Measurements from ENCODE around the gene PCMTD2. TPM values are rescaled to one million over a fixed set of nuclear protein-coding genes. Genes with fewer than 3 reads are reported as not detected.

Gene PCMTD2
- total and polyA plus RNA-seq, 2 of the 13 experiments (the other 11 are each of a cell fraction or from before 2014, with no cell fraction given), result 47.0 to 76.9 TPM

GRCh38 chr20:64220891-64221527, 34.5 kb upstream of the PCMTD2 start (continued):
- TF ChIP-seq, protein P1, sequence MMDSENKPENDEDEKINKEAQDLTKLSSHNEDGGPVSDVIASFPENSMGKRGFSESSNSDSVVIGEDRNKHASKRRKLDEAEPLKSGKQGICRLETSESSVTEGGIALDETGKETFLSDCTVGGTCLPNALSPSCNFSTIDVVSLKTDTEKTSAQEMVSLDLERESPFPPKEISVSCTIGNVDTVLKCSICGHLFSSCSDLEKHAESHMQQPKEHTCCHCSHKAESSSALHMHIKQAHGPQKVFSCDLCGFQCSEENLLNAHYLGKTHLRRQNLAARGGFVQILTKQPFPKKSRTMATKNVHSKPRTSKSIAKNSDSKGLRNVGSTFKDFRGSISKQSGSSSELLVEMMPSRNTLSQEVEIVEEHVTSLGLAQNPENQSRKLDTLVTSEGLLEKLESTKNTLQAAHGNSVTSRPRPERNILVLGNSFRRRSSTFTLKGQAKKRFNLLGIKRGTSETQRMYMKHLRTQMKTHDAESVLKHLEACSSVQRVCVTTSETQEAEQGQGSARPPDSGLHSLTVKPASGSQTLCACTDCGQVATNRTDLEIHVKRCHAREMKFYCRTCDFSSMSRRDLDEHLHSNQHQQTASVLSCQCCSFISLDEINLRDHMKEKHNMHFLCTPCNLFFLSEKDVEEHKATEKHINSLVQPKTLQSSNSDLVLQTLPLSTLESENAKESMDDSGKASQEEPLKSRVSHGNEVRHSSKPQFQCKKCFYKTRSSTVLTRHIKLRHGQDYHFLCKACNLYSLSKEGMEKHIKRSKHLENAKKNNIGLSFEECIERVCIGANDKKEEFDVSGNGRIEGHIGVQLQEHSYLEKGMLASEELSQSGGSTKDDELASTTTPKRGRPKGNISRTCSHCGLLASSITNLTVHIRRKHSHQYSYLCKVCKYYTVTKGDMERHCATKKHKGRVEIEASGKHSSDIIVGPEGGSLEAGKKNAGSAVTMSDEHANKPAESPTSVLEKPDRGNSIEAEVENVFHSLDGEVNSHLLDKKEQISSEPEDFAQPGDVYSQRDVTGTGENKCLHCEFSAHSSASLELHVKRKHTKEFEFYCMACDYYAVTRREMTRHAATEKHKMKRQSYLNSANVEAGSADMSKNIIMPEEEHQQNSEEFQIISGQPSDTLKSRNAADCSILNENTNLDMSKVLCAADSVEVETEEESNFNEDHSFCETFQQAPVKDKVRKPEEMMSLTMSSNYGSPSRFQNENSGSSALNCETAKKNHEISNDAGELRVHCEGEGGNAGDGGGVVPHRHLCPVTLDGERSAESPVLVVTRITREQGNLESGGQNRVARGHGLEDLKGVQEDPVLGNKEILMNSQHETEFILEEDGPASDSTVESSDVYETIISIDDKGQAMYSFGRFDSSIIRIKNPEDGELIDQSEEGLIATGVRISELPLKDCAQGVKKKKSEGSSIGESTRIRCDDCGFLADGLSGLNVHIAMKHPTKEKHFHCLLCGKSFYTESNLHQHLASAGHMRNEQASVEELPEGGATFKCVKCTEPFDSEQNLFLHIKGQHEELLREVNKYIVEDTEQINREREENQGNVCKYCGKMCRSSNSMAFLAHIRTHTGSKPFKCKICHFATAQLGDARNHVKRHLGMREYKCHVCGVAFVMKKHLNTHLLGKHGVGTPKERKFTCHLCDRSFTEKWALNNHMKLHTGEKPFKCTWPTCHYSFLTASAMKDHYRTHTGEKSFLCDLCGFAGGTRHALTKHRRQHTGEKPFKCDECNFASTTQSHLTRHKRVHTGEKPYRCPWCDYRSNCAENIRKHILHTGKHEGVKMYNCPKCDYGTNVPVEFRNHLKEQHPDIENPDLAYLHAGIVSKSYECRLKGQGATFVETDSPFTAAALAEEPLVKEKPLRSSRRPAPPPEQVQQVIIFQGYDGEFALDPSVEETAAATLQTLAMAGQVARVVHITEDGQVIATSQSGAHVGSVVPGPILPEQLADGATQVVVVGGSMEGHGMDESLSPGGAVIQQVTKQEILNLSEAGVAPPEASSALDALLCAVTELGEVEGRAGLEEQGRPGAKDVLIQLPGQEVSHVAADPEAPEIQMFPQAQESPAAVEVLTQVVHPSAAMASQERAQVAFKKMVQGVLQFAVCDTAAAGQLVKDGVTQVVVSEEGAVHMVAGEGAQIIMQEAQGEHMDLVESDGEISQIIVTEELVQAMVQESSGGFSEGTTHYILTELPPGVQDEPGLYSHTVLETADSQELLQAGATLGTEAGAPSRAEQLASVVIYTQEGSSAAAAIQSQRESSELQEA (CRISPR knock-in tag; IDR thresholded peaks at IDR 0.05; ENCODE audit: not compliant biosample characterization), result no peak
- no peak for TF ChIP-seq KDM3A (CRISPR knock-in tag; IDR thresholded peaks at IDR 0.05; ENCODE audit: low read depth)
- TF ChIP-seq NRL (CRISPR knock-in tag; IDR thresholded peaks at IDR 0.05; ENCODE audit: borderline replicate concordance), result peak; percentile 34; the same call in 1 of the 2 replicates
- no peak for TF ChIP-seq CHD2 (IDR thresholded peaks at IDR 0.05; ENCODE audit: low read depth, low read length)
- TF ChIP-seq PITX1 (CRISPR knock-in tag; IDR thresholded peaks at IDR 0.05), result peak; percentile 69
- TF ChIP-seq MYPOP (CRISPR knock-in tag; IDR thresholded peaks at IDR 0.05), result no peak
- no peak for TF ChIP-seq SP1 (IDR thresholded peaks at IDR 0.05)
- no peak for TF ChIP-seq SP1 (CRISPR knock-in tag; IDR thresholded peaks at IDR 0.05)
- TF ChIP-seq ZNF644 (CRISPR knock-in tag; IDR thresholded peaks at IDR 0.05; ENCODE audit: low read depth), result no peak
- TF ChIP-seq AKAP8 (CRISPR knock-in tag; IDR thresholded peaks at IDR 0.05), result no peak
- no peak for TF ChIP-seq EED (CRISPR knock-in tag; IDR thresholded peaks at IDR 0.05)
- TF ChIP-seq ZNF317 (CRISPR knock-in tag; IDR thresholded peaks at IDR 0.05), result no peak
- no peak for TF ChIP-seq YY1 (IDR thresholded peaks at IDR 0.05; ENCODE audit: insufficient read depth, insufficient replicate concordance, low read depth, low read length)
- TF ChIP-seq MAFF (IDR thresholded peaks at IDR 0.05; ENCODE audit: low read depth, low read length), result no peak
- TF ChIP-seq, protein P2, sequence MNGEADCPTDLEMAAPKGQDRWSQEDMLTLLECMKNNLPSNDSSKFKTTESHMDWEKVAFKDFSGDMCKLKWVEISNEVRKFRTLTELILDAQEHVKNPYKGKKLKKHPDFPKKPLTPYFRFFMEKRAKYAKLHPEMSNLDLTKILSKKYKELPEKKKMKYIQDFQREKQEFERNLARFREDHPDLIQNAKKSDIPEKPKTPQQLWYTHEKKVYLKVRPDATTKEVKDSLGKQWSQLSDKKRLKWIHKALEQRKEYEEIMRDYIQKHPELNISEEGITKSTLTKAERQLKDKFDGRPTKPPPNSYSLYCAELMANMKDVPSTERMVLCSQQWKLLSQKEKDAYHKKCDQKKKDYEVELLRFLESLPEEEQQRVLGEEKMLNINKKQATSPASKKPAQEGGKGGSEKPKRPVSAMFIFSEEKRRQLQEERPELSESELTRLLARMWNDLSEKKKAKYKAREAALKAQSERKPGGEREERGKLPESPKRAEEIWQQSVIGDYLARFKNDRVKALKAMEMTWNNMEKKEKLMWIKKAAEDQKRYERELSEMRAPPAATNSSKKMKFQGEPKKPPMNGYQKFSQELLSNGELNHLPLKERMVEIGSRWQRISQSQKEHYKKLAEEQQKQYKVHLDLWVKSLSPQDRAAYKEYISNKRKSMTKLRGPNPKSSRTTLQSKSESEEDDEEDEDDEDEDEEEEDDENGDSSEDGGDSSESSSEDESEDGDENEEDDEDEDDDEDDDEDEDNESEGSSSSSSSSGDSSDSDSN (CRISPR knock-in tag; IDR thresholded peaks at IDR 0.05), result no peak
- TF ChIP-seq PREB (CRISPR knock-in tag; IDR thresholded peaks at IDR 0.05), result no peak
